ENCODE results near the gene CPO.

Gene CPO

GRCh38 chr2:206981739-206982340, 42.5 kb downstream of the CPO start:
- peaks cover 5% of the 10 kb centered on the region; the same call in 1 of the 2 replicates for H3K27me3 ChIP-seq (ENCODE audit: control insufficient read depth, low read length)
- no peaks in the 10 kb centered on the region for H3K9me2 ChIP-seq (replicated peaks; ENCODE audit: control insufficient read depth, low read length)
- H3K4me2 ChIP-seq (ENCODE audit: low read length), result no peak overlapping the region
- H3K4me1 ChIP-seq (ENCODE audit: control insufficient read depth, low read length), result no peaks in the 10 kb centered on the region
- H3K36me3 ChIP-seq (ENCODE audit: control insufficient read depth, low read length), result no peaks in the 10 kb centered on the region
- H4K20me1 ChIP-seq (ENCODE audit: control insufficient read depth, insufficient read depth, low read depth, low read length), result no peaks in the 10 kb centered on the region
- H3K9me3 ChIP-seq (ENCODE audit: control insufficient read depth, insufficient read depth, low read length), result no peaks in the 10 kb centered on the region
- no peak for TF ChIP-seq CTCF (IDR thresholded peaks at IDR 0.05; ENCODE audit: low read depth, low read length, poor library complexity, severe bottlenecking)
- no peak for TF ChIP-seq EZH2phosphoT487 (IDR thresholded peaks at IDR 0.05; ENCODE audit: borderline replicate concordance, low read length)
- H3K79me2 ChIP-seq (ENCODE audit: control insufficient read depth, low read length), result no peaks in the 10 kb centered on the region
- H3F3A ChIP-seq (ENCODE audit: control insufficient read depth, insufficient read depth), result no peaks in the 10 kb centered on the region
- no peak overlapping the region for H3K4me3 ChIP-seq (ENCODE audit: low read length)
- H3K27ac ChIP-seq (ENCODE audit: low read depth, low read length), result no peak overlapping the region

- no peaks in the 10 kb centered on the region for H3K4me1 ChIP-seq (ENCODE audit: control insufficient read depth, low read length)
- no peaks in the 10 kb centered on the region for H3K9me3 ChIP-seq (ENCODE audit: control insufficient read depth, insufficient read depth, low read length)
- no peaks in the 10 kb centered on the region for H3K79me2 ChIP-seq (ENCODE audit: control insufficient read depth, low read length)
- H3K27me3 ChIP-seq (ENCODE audit: control insufficient read depth, low read length), result peaks cover 5% of the 10 kb centered on the region; the same call in 1 of the 2 replicates
- H3K27ac ChIP-seq (ENCODE audit: low read depth, low read length), result no peak overlapping the region
- H3K4me3 ChIP-seq (ENCODE audit: low read length), result no peak overlapping the region
- H4K20me1 ChIP-seq (ENCODE audit: control insufficient read depth, insufficient read depth, low read depth, low read length), result no peaks in the 10 kb centered on the region
- no peaks in the 10 kb centered on the region for H3K36me3 ChIP-seq (ENCODE audit: control insufficient read depth, low read length)
- H3K9me2 ChIP-seq (replicated peaks; ENCODE audit: control insufficient read depth, low read length), result no peaks in the 10 kb centered on the region
- no peak for TF ChIP-seq CTCF (IDR thresholded peaks at IDR 0.05; ENCODE audit: low read depth, low read length, poor library complexity, severe bottlenecking)
- TF ChIP-seq EZH2phosphoT487 (IDR thresholded peaks at IDR 0.05; ENCODE audit: borderline replicate concordance, low read length), result no peak
- no peak overlapping the region for H3K4me2 ChIP-seq (ENCODE audit: low read length)
- H3F3A ChIP-seq (ENCODE audit: control insufficient read depth, insufficient read depth), result no peaks in the 10 kb centered on the region
Measured at GRCh38 chr2:206982360-206982955, 43.1 kb downstream of the CPO start.

GRCh38 chr2:206983161-206983859, 44.0 kb downstream of the CPO start:
- Histone ChIP-seq H3K27ac (ENCODE audit: low read depth, low read length) (no peak overlapping the region), H3K9me3 (ENCODE audit: control insufficient read depth, insufficient read depth, low read length) (no peaks in the 10 kb centered on the region), H3K4me3 (ENCODE audit: low read length) (no peak overlapping the region), H4K20me1 (ENCODE audit: control insufficient read depth, insufficient read depth, low read depth, low read length) (no peaks in the 10 kb centered on the region), H3K79me2 (ENCODE audit: control insufficient read depth, low read length) (no peaks in the 10 kb centered on the region), H3K4me2 (ENCODE audit: low read length) (no peak overlapping the region), H3K36me3 (ENCODE audit: control insufficient read depth, low read length) (no peaks in the 10 kb centered on the region), H3K4me1 (ENCODE audit: control insufficient read depth, low read length) (no peaks in the 10 kb centered on the region), H3K9me2 (replicated peaks; ENCODE audit: control insufficient read depth, low read length) (no peaks in the 10 kb centered on the region), H3F3A (ENCODE audit: control insufficient read depth, insufficient read depth) (no peaks in the 10 kb centered on the region), H3K27me3 (ENCODE audit: control insufficient read depth, low read length) (peaks cover 5% of the 10 kb centered on the region; the same call in 1 of the 2 replicates)
- TF ChIP-seq EZH2phosphoT487 (IDR thresholded peaks at IDR 0.05; ENCODE audit: borderline replicate concordance, low read length), result no peak
- TF ChIP-seq CTCF (IDR thresholded peaks at IDR 0.05; ENCODE audit: low read depth, low read length, poor library complexity, severe bottlenecking), result no peak
